Esophagus squamous epithelium (tissue), 5 donors: ENCODE measurements around the gene SPEG. TPM values are rescaled to one million over a fixed set of nuclear protein-coding genes. Genes with fewer than 3 reads are reported as not detected.

Source experiments
- DNase-seq: peaks from one replicate; lab custom pipeline; 2025; lab: John Stamatoyannopoulos, UW
- H3K27ac ChIP-seq, 4 donors: fragments of 200-600 bp; sonication (generic); one replicate each; pipeline ENCODE4 v1.5.1; 2016 to 2019; ENCODE audit warnings: mild to moderate bottlenecking in 1 of 4
- H3K27me3 ChIP-seq, 4 donors: fragments of 200-600 bp; sonication (generic); 1 replicate in 3 of 4; 2 replicates in 1 of 4; pipeline versions ENCODE4 v1.5.1 to v1.6.0; 2017 to 2021; ENCODE audit warnings: antibody characterized with exemption in 1 of 4
- H3K36me3 ChIP-seq, 3 donors: fragments of 200-600 bp; sonication (generic); one replicate each; pipeline ENCODE4 v1.5.1; 2016 to 2019
- H3K4me1 ChIP-seq, 3 donors: fragments of 200-600 bp; sonication (generic); one replicate each; pipeline ENCODE4 v1.5.1; 2017 to 2019
- H3K4me3 ChIP-seq, 4 donors: fragments of 200-600 bp; sonication (generic); 1 replicate in 3 of 4; 2 replicates in 1 of 4; pipeline ENCODE4 v1.5.1; 2016 to 2019; ENCODE audit warnings: mild to moderate bottlenecking in 2 of 4, moderate library complexity in 1 of 4
- H3K9me3 ChIP-seq, 3 donors: fragments of 200-600 bp; sonication (generic); one replicate each; pipeline ENCODE4 v1.5.1; 2016 to 2019
- POLR2A ChIP-seq, 4 donors: fragments of 450-650 bp; IDR thresholded peaks; one replicate each; pipeline ENCODE4 v1.6.1; 2017; ENCODE audit warnings: antibody characterized with exemption in 4 of 4, mild to moderate bottlenecking in 4 of 4, moderate library complexity in 3 of 4
- WGBS, 2 donors: methylation state at CpG; one replicate each; pipeline ENCODE4 v1.1.5; 2018; 5-methylcytosine and 5-hydroxymethylcytosine counted together
- intact Hi-C: fragments of 100-400 bp; cut with DNase I; formaldehyde crosslinking; loops from one replicate; pipeline ENCODE4 v1.15.0; 2022
- total RNA-seq, 4 donors: library from RNA; depleted of rRNA; stranded (reverse); fragments of >200 nt; gene quantifications; one replicate each; pipeline ENCODE4 v1.1.0, GENCODE V29; 2016
- TF ChIP-seq, protein P1 (sequence below), 6 experiments: fragments of 450-650 bp in 4 of 6; fragments of 200-600 bp in 2 of 6; sonication (generic) in 2 of 6; IDR thresholded peaks; one replicate each; pipeline ENCODE4 v1.5.1; 2016 to 2019; ENCODE audit warnings: antibody characterized with exemption in 6 of 6, mild to moderate bottlenecking in 4 of 6, moderate library complexity in 4 of 6
- donor health status: DM: yes; HTN: yes; CAD: no.

Gene SPEG
- total RNA-seq, 4 donors from 2014 or later = 3.8 to 29.0 (median 5.0) TPM

- H3K27me3 ChIP-seq = peaks cover 0 to 95% (median 0%) of the 10 kb centered on the region in 4 donors
- H3K4me1 ChIP-seq = peaks cover 5 to 52% (median 6%) of the 10 kb centered on the region in 3 donors
- H3K9me3 ChIP-seq = no peaks in the 10 kb centered on the region
- peak overlapping the region; percentile 39 to 92 (median 84) for H3K27ac ChIP-seq
- peak overlapping the region in 1 of 4 donors; percentile 38 for H3K4me3 ChIP-seq
- TF ChIP-seq, protein P1, sequence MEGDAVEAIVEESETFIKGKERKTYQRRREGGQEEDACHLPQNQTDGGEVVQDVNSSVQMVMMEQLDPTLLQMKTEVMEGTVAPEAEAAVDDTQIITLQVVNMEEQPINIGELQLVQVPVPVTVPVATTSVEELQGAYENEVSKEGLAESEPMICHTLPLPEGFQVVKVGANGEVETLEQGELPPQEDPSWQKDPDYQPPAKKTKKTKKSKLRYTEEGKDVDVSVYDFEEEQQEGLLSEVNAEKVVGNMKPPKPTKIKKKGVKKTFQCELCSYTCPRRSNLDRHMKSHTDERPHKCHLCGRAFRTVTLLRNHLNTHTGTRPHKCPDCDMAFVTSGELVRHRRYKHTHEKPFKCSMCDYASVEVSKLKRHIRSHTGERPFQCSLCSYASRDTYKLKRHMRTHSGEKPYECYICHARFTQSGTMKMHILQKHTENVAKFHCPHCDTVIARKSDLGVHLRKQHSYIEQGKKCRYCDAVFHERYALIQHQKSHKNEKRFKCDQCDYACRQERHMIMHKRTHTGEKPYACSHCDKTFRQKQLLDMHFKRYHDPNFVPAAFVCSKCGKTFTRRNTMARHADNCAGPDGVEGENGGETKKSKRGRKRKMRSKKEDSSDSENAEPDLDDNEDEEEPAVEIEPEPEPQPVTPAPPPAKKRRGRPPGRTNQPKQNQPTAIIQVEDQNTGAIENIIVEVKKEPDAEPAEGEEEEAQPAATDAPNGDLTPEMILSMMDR (IDR thresholded peaks at IDR 0.05) = no peak
- TF ChIP-seq POLR2A (IDR thresholded peaks at IDR 0.05) = no peak
- DNase-seq = no peak
- H3K36me3 ChIP-seq = no peaks in the 10 kb centered on the region
- WGBS, 2 donors = 75 to 88% methylated on average over 1 to 3 of the region's 3 CpGs
- intact Hi-C loops = no loop called here
Observed at GRCh38 chr2:219443697-219444023, 9.0 kb downstream of the SPEG start.

DNA sequence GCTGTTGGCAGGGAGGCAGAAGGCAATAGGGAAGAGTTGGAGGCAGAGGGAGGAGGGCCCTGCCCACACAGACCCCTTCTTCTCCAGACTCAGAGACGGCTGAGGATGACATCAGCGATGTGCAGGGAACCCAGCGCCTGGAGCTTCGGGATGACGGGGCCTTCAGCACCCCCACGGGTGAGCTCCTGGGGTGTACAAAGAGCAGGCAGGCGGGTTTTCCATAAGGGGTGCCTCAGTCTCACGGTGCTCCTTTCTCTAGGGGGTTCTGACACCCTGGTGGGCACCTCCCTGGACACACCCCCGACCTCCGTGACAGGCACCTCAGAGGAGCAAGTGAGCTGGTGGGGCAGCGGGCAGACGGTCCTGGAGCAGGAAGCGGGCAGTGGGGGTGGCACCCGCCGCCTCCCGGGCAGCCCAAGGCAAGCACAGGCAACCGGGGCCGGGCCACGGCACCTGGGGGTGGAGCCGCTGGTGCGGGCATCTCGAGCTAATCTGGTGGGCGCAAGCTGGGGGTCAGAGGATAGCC is 10.0 kb downstream of the SPEG start:
- TF ChIP-seq, protein P1 (IDR thresholded peaks at IDR 0.05) = no peak
- TF ChIP-seq POLR2A (IDR thresholded peaks at IDR 0.05) = no peak
- intact Hi-C loops = no loop called here
- no peaks in the 10 kb centered on the region for H3K9me3 ChIP-seq
- DNase-seq = no peak
- H3K27ac ChIP-seq = peak overlapping the region; percentile 49 to 92 (median 84)
- H3K27me3 ChIP-seq = peaks cover 0 to 95% (median 0%) of the 10 kb centered on the region in 4 donors
- H3K4me1 ChIP-seq = peaks cover 5 to 55% (median 6%) of the 10 kb centered on the region in 3 donors
- peak overlapping the region in 1 of 4 donors; percentile 38 for H3K4me3 ChIP-seq
- no peaks in the 10 kb centered on the region for H3K36me3 ChIP-seq
- WGBS, 2 donors = 75 to 77% methylated on average over 8 to 11 of the region's 23 CpGs

DNA sequence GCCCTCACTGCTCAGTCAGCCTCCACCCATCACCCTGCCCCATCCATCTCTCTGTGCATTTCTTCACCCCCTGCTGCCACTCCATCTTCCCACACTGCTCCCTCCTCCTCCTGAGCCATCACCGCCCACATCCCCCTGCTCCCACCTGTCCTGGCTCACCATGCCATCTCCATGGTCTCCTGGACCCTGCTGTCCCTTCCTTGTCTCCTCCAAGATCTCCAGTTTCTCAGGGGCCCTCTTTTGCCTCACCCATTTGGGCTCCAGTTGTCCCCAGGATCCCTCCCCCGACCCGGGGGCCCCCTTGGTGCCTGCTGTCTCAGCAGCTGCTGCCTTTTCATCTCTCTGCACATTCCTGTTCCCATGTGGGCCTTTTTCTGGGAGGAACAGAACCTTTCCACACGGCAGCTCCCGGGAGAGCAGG is 10.6 kb downstream of the SPEG start:
- TF ChIP-seq POLR2A (IDR thresholded peaks at IDR 0.05) = no peak
- TF ChIP-seq, protein P1 (IDR thresholded peaks at IDR 0.05) = no peak
- intact Hi-C loops = no loop called here
- Histone ChIP-seq H3K9me3 (no peaks in the 10 kb centered on the region), H3K27me3 (peaks cover 0 to 94% (median 0%) of the 10 kb centered on the region in 4 donors), H3K4me3 (peak overlapping the region in 1 of 4 donors; percentile 38), H3K4me1 (peaks cover 5 to 55% (median 6%) of the 10 kb centered on the region in 3 donors), H3K36me3 (no peaks in the 10 kb centered on the region), H3K27ac (peak overlapping the region; percentile 49 to 92 (median 84))
- no peak for DNase-seq
- 50 to 80% methylated on average over 1 to 3 of the region's 5 CpGs for WGBS, 2 donors

DNA sequence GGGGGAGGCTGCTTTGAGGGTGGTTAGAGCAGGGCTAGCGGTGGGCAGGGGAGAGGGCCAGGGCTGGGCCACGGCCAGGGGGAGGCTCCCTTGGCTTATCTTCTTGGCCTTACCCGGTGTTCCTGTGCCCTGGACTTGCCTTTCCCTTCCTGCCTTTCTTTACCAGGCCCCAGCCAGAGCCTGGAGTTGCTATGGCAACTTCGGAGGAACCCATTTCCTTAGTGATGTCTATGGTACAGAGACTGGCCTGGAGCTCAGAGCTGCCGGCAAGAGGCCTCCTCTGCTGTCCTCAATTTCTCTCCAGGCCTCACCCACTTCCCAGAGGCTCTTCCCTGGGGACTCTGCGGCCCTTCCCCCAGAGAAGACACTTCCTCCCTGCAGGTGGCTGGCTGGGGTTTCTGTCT is 11.5 kb downstream of the SPEG start:
- Histone ChIP-seq H3K36me3 (no peaks in the 10 kb centered on the region), H3K27ac (peak overlapping the region in 3 of 4 donors; percentile 79 to 92 (median 88)), H3K9me3 (no peaks in the 10 kb centered on the region), H3K4me3 (no peak overlapping the region), H3K27me3 (peaks cover 0 to 96% (median 0%) of the 10 kb centered on the region in 4 donors), H3K4me1 (peaks cover 5 to 51% (median 5%) of the 10 kb centered on the region in 3 donors)
- DNase-seq = no peak
- WGBS, 2 donors = 35 to 39% methylated on average over 6 of the region's 6 CpGs
- TF ChIP-seq, protein P1 (IDR thresholded peaks at IDR 0.05) = no peak
- TF ChIP-seq POLR2A (IDR thresholded peaks at IDR 0.05) = no peak
- intact Hi-C loops = no loop called here

- Histone ChIP-seq H3K36me3 (no peaks in the 10 kb centered on the region), H3K27me3 (peaks cover 0 to 96% (median 0%) of the 10 kb centered on the region in 4 donors), H3K9me3 (no peaks in the 10 kb centered on the region), H3K4me1 (peaks cover 0 to 45% (median 5%) of the 10 kb centered on the region in 3 donors), H3K4me3 (no peak overlapping the region), H3K27ac (peak overlapping the region; percentile 49 to 92 (median 84))
- TF ChIP-seq POLR2A (IDR thresholded peaks at IDR 0.05) = no peak
- TF ChIP-seq, protein P1 (IDR thresholded peaks at IDR 0.05) = no peak
- intact Hi-C loops = no loop called here
- no peak for DNase-seq
- 86% methylated on average over 1 of the region's 1 CpG; no CpG with 5 or more reads in 1 of the 2 donors for WGBS, 2 donors
Observed at GRCh38 chr2:219446689-219447088, 12.0 kb downstream of the SPEG start.
